Vagina (tissue), 2 donors: ENCODE measurements around the gene RFTN1. TPM values are rescaled to one million over a fixed set of nuclear protein-coding genes. Genes with fewer than 3 reads are reported as not detected.
A peak's percentile ranks its signal among the peaks of the same experiment; 100 is the strongest.
"Not testable (repeated sequence)": the region's sequence is repeated elsewhere in the genome, so short reads cannot be mapped to it uniquely, and the experiment has no call there.

Source experiments
- DNase-seq, 2 donors: peaks; one replicate each; pipeline ENCODE4 v3.0.0-alpha.2; 2017; ENCODE audit errors: extremely low spot score in 2 of 2
- H3K27ac ChIP-seq: fragments of 200-600 bp; sonication (generic); one replicate; pipeline ENCODE4 v1.5.1; 2019
- H3K27me3 ChIP-seq: fragments of 200-600 bp; sonication (generic); one replicate; pipeline ENCODE4 v1.5.1; 2019
- H3K36me3 ChIP-seq, 2 donors: fragments of 200-600 bp; sonication (generic); one replicate each; pipeline ENCODE4 v1.5.1; 2017 to 2019
- H3K4me1 ChIP-seq: fragments of 200-600 bp; sonication (generic); one replicate; pipeline ENCODE4 v1.5.1; 2019
- H3K4me3 ChIP-seq, 2 donors: fragments of 200-600 bp; sonication (generic); 1 replicate in 1 of 2; 2 replicates in 1 of 2; pipeline ENCODE4 v1.5.1; 2016 to 2019
- H3K9me3 ChIP-seq: fragments of 200-600 bp; sonication (generic); one replicate; pipeline ENCODE4 v1.5.1; 2019
- POLR2A ChIP-seq, 2 donors: fragments of 450-650 bp; IDR thresholded peaks; one replicate each; pipeline ENCODE4 v1.6.1; 2017; ENCODE audit warnings: antibody characterized with exemption in 2 of 2, mild to moderate bottlenecking in 2 of 2, moderate library complexity in 2 of 2
- POLR2AphosphoS5 ChIP-seq, 2 donors: sonication (generic); formaldehyde crosslinking; IDR thresholded peaks; one replicate each; pipeline ENCODE4 v1.9.0; 2017; ENCODE audit warnings: antibody characterized with exemption in 2 of 2, mild to moderate bottlenecking in 2 of 2, low read depth in 1 of 2; ENCODE audit not compliant: insufficient read depth in 1 of 2
- intact Hi-C: fragments of 100-400 bp; cut with DNase I; formaldehyde crosslinking; loops from one replicate; pipeline ENCODE4 v1.15.1; 2023
- total RNA-seq: library from RNA; depleted of rRNA; stranded (reverse); fragments of >200 nt; gene quantifications from one replicate; pipeline ENCODE4 v1.2.3, GENCODE V29; 2016
- TF ChIP-seq, protein P1 (sequence below), 3 experiments: fragments of 450-650 bp in 2 of 3; fragments of 200-600 bp in 1 of 3; sonication (generic) in 1 of 3; IDR thresholded peaks; one replicate each; pipeline ENCODE4 v1.5.1; 2017 to 2019; ENCODE audit warnings: antibody characterized with exemption in 3 of 3, mild to moderate bottlenecking in 2 of 3, moderate library complexity in 2 of 3

The RFTN1 gene
- total RNA-seq, 1 donor from 2014 or later: 47.4 TPM

GRCh38 chr3:16315623-16316022 is 197.9 kb downstream of the RFTN1 start:
- Histone ChIP-seq H3K4me3 (no peak overlapping the region), H3K9me3 (no peaks in the 10 kb centered on the region), H3K36me3 (peaks cover 0 to 20% of the 10 kb centered on the region in 2 donors), H3K27me3 (no peaks in the 10 kb centered on the region), H3K27ac (no peak overlapping the region), H3K4me1 (peaks cover 22% of the 10 kb centered on the region)
- no peak for DNase-seq
- TF ChIP-seq POLR2A (IDR thresholded peaks at IDR 0.05) (no peak), POLR2AphosphoS5 (IDR thresholded peaks at IDR 0.05; ENCODE audit: insufficient read depth in 1 of 2, low read depth in 1 of 2) (no peak)
- TF ChIP-seq, protein P1, sequence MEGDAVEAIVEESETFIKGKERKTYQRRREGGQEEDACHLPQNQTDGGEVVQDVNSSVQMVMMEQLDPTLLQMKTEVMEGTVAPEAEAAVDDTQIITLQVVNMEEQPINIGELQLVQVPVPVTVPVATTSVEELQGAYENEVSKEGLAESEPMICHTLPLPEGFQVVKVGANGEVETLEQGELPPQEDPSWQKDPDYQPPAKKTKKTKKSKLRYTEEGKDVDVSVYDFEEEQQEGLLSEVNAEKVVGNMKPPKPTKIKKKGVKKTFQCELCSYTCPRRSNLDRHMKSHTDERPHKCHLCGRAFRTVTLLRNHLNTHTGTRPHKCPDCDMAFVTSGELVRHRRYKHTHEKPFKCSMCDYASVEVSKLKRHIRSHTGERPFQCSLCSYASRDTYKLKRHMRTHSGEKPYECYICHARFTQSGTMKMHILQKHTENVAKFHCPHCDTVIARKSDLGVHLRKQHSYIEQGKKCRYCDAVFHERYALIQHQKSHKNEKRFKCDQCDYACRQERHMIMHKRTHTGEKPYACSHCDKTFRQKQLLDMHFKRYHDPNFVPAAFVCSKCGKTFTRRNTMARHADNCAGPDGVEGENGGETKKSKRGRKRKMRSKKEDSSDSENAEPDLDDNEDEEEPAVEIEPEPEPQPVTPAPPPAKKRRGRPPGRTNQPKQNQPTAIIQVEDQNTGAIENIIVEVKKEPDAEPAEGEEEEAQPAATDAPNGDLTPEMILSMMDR (IDR thresholded peaks at IDR 0.05): no peak
- intact Hi-C loops: loop anchor here (10.0 kb wide), 1 partner anchor 199 kb away; the partner anchor contains the start of gene RFTN1

DNA sequence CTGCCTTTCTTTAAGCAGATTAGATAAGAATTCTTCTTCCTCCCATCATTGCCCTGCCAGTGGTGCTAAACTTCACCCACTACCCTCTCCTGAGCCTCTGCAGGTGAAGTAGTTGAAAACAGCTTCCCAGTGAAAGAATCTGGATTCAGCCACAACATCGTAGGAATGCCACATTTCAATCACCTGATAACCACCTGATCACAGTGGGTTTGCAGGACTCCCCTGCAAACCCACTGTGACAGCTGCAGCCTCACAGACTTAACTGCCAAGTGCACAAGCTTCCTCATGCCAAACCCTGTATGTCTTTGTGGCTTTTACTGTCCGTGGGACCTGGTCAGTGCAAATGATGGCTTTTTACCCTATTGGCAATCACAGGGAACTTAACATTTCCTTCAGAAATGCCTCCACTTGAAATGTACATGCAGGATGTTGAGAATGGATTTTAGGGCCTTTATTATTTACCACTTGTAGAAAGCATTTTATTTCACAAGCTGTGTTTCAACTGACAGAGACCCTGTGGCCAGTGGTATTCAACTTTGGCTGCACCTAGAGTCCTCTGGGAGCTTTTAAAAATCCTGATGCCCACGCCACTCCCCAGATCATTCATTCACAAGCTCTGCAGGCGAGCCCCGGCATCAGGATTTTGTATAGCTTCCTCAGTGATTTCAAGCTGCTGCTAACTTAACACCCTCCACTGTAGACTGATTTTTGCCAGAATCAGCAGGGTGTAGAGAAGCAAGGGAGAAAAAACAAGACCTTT is 199.4 kb downstream of the RFTN1 start:
- H3K36me3 ChIP-seq: peaks cover 0 to 14% of the 10 kb centered on the region in 2 donors
- no peak for DNase-seq
- intact Hi-C loops: loop anchor here (10.0 kb wide), 1 partner anchor 201 kb away; the partner anchor contains the start of gene RFTN1
- no peaks in the 10 kb centered on the region for H3K9me3 ChIP-seq
- no peak overlapping the region for H3K27ac ChIP-seq
- H3K27me3 ChIP-seq: no peaks in the 10 kb centered on the region
- no peak for TF ChIP-seq POLR2AphosphoS5 (IDR thresholded peaks at IDR 0.05; ENCODE audit: insufficient read depth in 1 of 2, low read depth in 1 of 2)
- TF ChIP-seq POLR2A (IDR thresholded peaks at IDR 0.05): no peak
- TF ChIP-seq, protein P1 (IDR thresholded peaks at IDR 0.05): no peak
- H3K4me1 ChIP-seq: peaks cover 22% of the 10 kb centered on the region
- H3K4me3 ChIP-seq: no peak overlapping the region

DNA sequence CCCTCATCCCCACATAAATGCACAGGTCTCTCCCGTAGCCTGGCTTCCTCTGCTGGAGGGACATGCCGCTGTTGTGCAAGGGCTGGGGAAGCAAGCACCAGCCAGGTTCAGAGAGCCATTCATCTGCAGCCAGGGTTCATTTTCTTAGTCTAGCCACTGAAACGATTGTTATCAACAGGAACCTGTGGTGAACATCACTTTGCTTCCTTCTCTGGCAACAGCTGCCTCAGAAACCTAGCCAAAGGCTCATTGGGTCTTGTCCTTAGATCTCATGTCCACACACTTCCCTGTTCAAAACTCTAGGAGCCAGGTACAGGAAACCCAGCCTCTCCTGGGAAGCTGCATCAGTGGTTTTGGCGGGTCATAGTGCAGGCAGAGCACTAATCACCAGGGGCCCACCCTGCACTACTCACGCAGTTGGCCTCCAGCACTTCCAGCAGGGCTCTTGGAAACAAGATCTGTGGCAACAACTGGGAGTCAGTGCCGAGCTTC is 201.5 kb downstream of the RFTN1 start:
- Histone ChIP-seq H3K27ac (no peak overlapping the region), H3K27me3 (no peaks in the 10 kb centered on the region), H3K36me3 (peaks cover 0 to 12% of the 10 kb centered on the region in 2 donors), H3K4me1 (peaks cover 5% of the 10 kb centered on the region), H3K4me3 (no peak overlapping the region), H3K9me3 (no peaks in the 10 kb centered on the region)
- TF ChIP-seq POLR2AphosphoS5 (IDR thresholded peaks at IDR 0.05; ENCODE audit: insufficient read depth in 1 of 2, low read depth in 1 of 2) (peak; percentile 33 to 54), POLR2A (IDR thresholded peaks at IDR 0.05) (no peak)
- TF ChIP-seq, protein P1 (IDR thresholded peaks at IDR 0.05): no peak
- intact Hi-C loops: loop anchor here (10.0 kb wide), 1 partner anchor 203 kb away; the partner anchor contains the start of gene RFTN1
- DNase-seq: no peak

GRCh38 chr3:16310486-16310885 is 203.0 kb downstream of the RFTN1 start:
- not testable (repeated sequence) for H3K4me1 ChIP-seq, H3K9me3 ChIP-seq, DNase-seq, H3K27me3 ChIP-seq, H3K27ac ChIP-seq, H3K36me3 ChIP-seq, H3K4me3 ChIP-seq
- intact Hi-C loops: loop anchor here (10.0 kb wide), 1 partner anchor 204 kb away; the partner anchor contains the start of gene RFTN1

GRCh38 chr3:16309558-16309957 is 203.9 kb downstream of the RFTN1 start:
- Histone ChIP-seq H3K36me3 (peaks cover 0 to 4% of the 10 kb centered on the region in 2 donors), H3K4me3 (no peak overlapping the region), H3K4me1 (peaks cover 5% of the 10 kb centered on the region), H3K9me3 (no peaks in the 10 kb centered on the region), H3K27me3 (no peaks in the 10 kb centered on the region), H3K27ac (no peak overlapping the region)
- TF ChIP-seq POLR2AphosphoS5 (IDR thresholded peaks at IDR 0.05; ENCODE audit: insufficient read depth in 1 of 2, low read depth in 1 of 2) (no peak), POLR2A (IDR thresholded peaks at IDR 0.05) (no peak)
- TF ChIP-seq, protein P1 (IDR thresholded peaks at IDR 0.05): no peak
- intact Hi-C loops: no loop called here
- no peak for DNase-seq
